Neuronal stem cell (in vitro differentiated cells): ENCODE measurements around the gene SOCS2.

Experiments used
- DNase-seq: peaks from one replicate; pipeline ENCODE4 v3.0.0-alpha.2; 2013; ENCODE audit warnings: low spot score
- H2AFZ ChIP-seq: one replicate; pipeline ENCODE4 v1.6.1; 2013; ENCODE audit warnings: mild to moderate bottlenecking, low read length, inconsistent platforms
- H2AK5ac ChIP-seq: 2 replicates; pipeline ENCODE4 v1.6.1; 2013; ENCODE audit warnings: low read depth, mild to moderate bottlenecking, inconsistent platforms, low read length, moderate library complexity, mixed read lengths
- H2BK120ac ChIP-seq: 2 replicates; pipeline ENCODE4 v1.6.1; 2013; ENCODE audit warnings: low read depth, mild to moderate bottlenecking, inconsistent platforms, low read length, moderate library complexity, mixed read lengths
- H2BK12ac ChIP-seq: one replicate; pipeline ENCODE4 v1.6.1; 2013; ENCODE audit warnings: low read length, inconsistent platforms
- H2BK15ac ChIP-seq: 2 replicates; pipeline ENCODE4 v1.6.1; 2013; ENCODE audit warnings: mild to moderate bottlenecking, low read length, inconsistent platforms, mixed read lengths
- H2BK5ac ChIP-seq: one replicate; pipeline ENCODE4 v1.6.1; 2013; ENCODE audit warnings: inconsistent platforms, mild to moderate bottlenecking, low read length, moderate library complexity
- H3K14ac ChIP-seq: one replicate; pipeline ENCODE4 v1.6.1; 2013; ENCODE audit warnings: low read length, inconsistent platforms
- H3K18ac ChIP-seq: 2 replicates; pipeline ENCODE4 v1.6.1; 2013; ENCODE audit warnings: low read length, inconsistent platforms
- H3K23ac ChIP-seq: 2 replicates; pipeline ENCODE4 v1.6.1; 2013; ENCODE audit warnings: low read depth, mild to moderate bottlenecking, mixed read lengths, low read length, inconsistent platforms; ENCODE audit not compliant: poor library complexity
- H3K27ac ChIP-seq: replicated peaks from 3 replicates; pipeline ENCODE4 v1.5.1; 2013; ENCODE audit warnings: low read length, inconsistent platforms
- H3K27me3 ChIP-seq, 3 experiments: 2 replicates each; pipeline ENCODE4 v1.6.1; 2013; ENCODE audit warnings: low read length in 3 of 3, mild to moderate bottlenecking in 2 of 3, inconsistent platforms in 1 of 3, low read depth in 1 of 3, mixed read lengths in 1 of 3, moderate library complexity in 1 of 3; ENCODE audit not compliant: control insufficient read depth in 3 of 3, insufficient read depth in 3 of 3
- H3K36me3 ChIP-seq, 2 donors: replicated peaks in 1 of 2; 2 replicates each; pipeline ENCODE4 v1.6.1; 2013; ENCODE audit warnings: low read length in 2 of 2; ENCODE audit not compliant: control insufficient read depth in 2 of 2, insufficient read depth in 2 of 2
- H3K4ac ChIP-seq: 2 replicates; pipeline ENCODE4 v1.6.1; 2013; ENCODE audit warnings: inconsistent platforms, mild to moderate bottlenecking, low read length, moderate library complexity
- H3K4me1 ChIP-seq, 2 donors: 1 replicate in 1 of 2; 2 replicates in 1 of 2; pipeline ENCODE4 v1.6.1; 2013; ENCODE audit warnings: low read length in 2 of 2, low read depth in 1 of 2; ENCODE audit not compliant: control insufficient read depth in 2 of 2, insufficient read depth in 1 of 2
- H3K4me2 ChIP-seq: one replicate; pipeline ENCODE4 v1.6.1; 2013; ENCODE audit warnings: mild to moderate bottlenecking, low read length, inconsistent platforms; ENCODE audit not compliant: insufficient read depth, poor library complexity, severe bottlenecking
- H3K4me3 ChIP-seq, 2 donors: 2 replicates each; pipeline ENCODE4 v1.5.1; 2013; ENCODE audit warnings: low read length in 2 of 2, mild to moderate bottlenecking in 2 of 2, inconsistent platforms in 1 of 2, moderate library complexity in 1 of 2
- H3K79me1 ChIP-seq: one replicate; pipeline ENCODE4 v1.6.1; 2013; ENCODE audit warnings: low read depth, mild to moderate bottlenecking, inconsistent platforms, low read length, moderate library complexity
- H3K9ac ChIP-seq: one replicate; pipeline ENCODE4 v1.6.1; 2013; ENCODE audit warnings: mild to moderate bottlenecking, low read depth, low read length, inconsistent platforms; ENCODE audit not compliant: poor library complexity
- H3K9me3 ChIP-seq, 2 donors: replicated peaks in 1 of 2; 2 replicates each; pipeline versions ENCODE3 to v1.6.1; 2013; ENCODE audit warnings: low read length in 2 of 2, mild to moderate bottlenecking in 2 of 2, inconsistent platforms in 1 of 2, low read depth in 1 of 2, mixed read lengths in 1 of 2, moderate library complexity in 1 of 2; ENCODE audit not compliant: control insufficient read depth in 2 of 2, insufficient read depth in 1 of 2
- H4K8ac ChIP-seq: one replicate; pipeline ENCODE4 v1.6.1; 2013; ENCODE audit warnings: low read depth, mild to moderate bottlenecking, inconsistent platforms, low read length, moderate library complexity
- H4K91ac ChIP-seq: one replicate; pipeline ENCODE4 v1.6.1; 2013; ENCODE audit warnings: low read length, low read depth, mild to moderate bottlenecking, inconsistent platforms; ENCODE audit not compliant: poor library complexity
- WGBS, 2 donors: extraction: QIAGEN DNeasy Blood & Tissue Kit; methylation state at CpG; one replicate each; pipeline ENCODE4 v1.1.7; 2013; ENCODE audit warnings: missing lambda C conversion rate in 2 of 2, mixed read lengths in 1 of 2; ENCODE audit not compliant: insufficient read length in 2 of 2, insufficient replicate concordance in 1 of 2; ENCODE audit errors: extremely low coverage in 2 of 2; 5-methylcytosine and 5-hydroxymethylcytosine counted together

Gene SOCS2

GRCh38 chr12:93581370-93581769 is 8.9 kb downstream of the SOCS2 start:
- Histone ChIP-seq H3K27me3 (no peaks in the 10 kb centered on the region), H3K4me2 (no peak overlapping the region), H3K4me3 (no peak overlapping the region), H2AK5ac (no peak overlapping the region), H3K27ac (no peak overlapping the region), H4K8ac (no peak overlapping the region), H3K14ac (no peak overlapping the region), H3K9ac (no peak overlapping the region), H3K9me3 (no peaks in the 10 kb centered on the region), H2AFZ (no peak overlapping the region), H4K91ac (no peak overlapping the region), H3K23ac (no peak overlapping the region), H2BK15ac (no peak overlapping the region), H2BK120ac (no peak overlapping the region), H2BK12ac (no peak overlapping the region), H3K4me1 (no peaks in the 10 kb centered on the region), H2BK5ac (no peak overlapping the region), H3K36me3 (peaks cover 0 to 39% of the 10 kb centered on the region in 2 donors), H3K18ac (no peak overlapping the region), H3K4ac (no peak overlapping the region), H3K79me1 (no peaks in the 10 kb centered on the region)
- no CpG with 5 or more reads among the region's 2 CpGs for WGBS, 2 donors
- no peak for DNase-seq

- Histone ChIP-seq H3K18ac (no peak overlapping the region), H4K91ac (no peak overlapping the region), H3K9ac (no peak overlapping the region), H3K23ac (no peak overlapping the region), H3K14ac (no peak overlapping the region), H4K8ac (no peak overlapping the region), H3K27ac (no peak overlapping the region), H3K4ac (no peak overlapping the region), H3K9me3 (no peaks in the 10 kb centered on the region), H2BK15ac (no peak overlapping the region), H3K36me3 (peaks cover 0 to 29% of the 10 kb centered on the region in 2 donors), H2AFZ (no peak overlapping the region), H3K4me3 (no peak overlapping the region), H3K4me2 (no peak overlapping the region), H2BK5ac (no peak overlapping the region), H3K79me1 (no peaks in the 10 kb centered on the region), H3K4me1 (no peaks in the 10 kb centered on the region), H2AK5ac (no peak overlapping the region), H2BK12ac (no peak overlapping the region), H2BK120ac (no peak overlapping the region), H3K27me3 (no peaks in the 10 kb centered on the region)
- no peak for DNase-seq
- no CpG with 5 or more reads among the region's 8 CpGs for WGBS, 2 donors
Observed at GRCh38 chr12:93582351-93582750, 9.9 kb downstream of the SOCS2 start.

- no peak overlapping the region for H3K4me3 ChIP-seq
- peaks cover 0 to 15% of the 10 kb centered on the region in 2 donors for H3K36me3 ChIP-seq
- H2BK5ac ChIP-seq, result no peak overlapping the region
- H3K9ac ChIP-seq, result no peak overlapping the region
- no peak overlapping the region for H2BK120ac ChIP-seq
- no peak overlapping the region for H2BK15ac ChIP-seq
- H4K91ac ChIP-seq, result no peak overlapping the region
- H3K18ac ChIP-seq, result no peak overlapping the region
- H4K8ac ChIP-seq, result no peak overlapping the region
- WGBS, 2 donors, result no CpG with 5 or more reads among the region's 5 CpGs
- DNase-seq, result no peak
- no peaks in the 10 kb centered on the region for H3K27me3 ChIP-seq
- H3K27ac ChIP-seq, result no peak overlapping the region
- H2BK12ac ChIP-seq, result no peak overlapping the region
- no peak overlapping the region for H2AK5ac ChIP-seq
- no peaks in the 10 kb centered on the region for H3K9me3 ChIP-seq
- H3K4ac ChIP-seq, result no peak overlapping the region
- no peak overlapping the region for H3K14ac ChIP-seq
- no peak overlapping the region for H2AFZ ChIP-seq
- no peaks in the 10 kb centered on the region for H3K79me1 ChIP-seq
- H3K4me1 ChIP-seq, result no peaks in the 10 kb centered on the region
- no peak overlapping the region for H3K4me2 ChIP-seq
- H3K23ac ChIP-seq, result no peak overlapping the region
Observed at GRCh38 chr12:93583627-93584392, 11.3 kb downstream of the SOCS2 start.

GRCh38 chr12:93585247-93585646 is 12.8 kb downstream of the SOCS2 start:
- no peak overlapping the region for H2BK5ac ChIP-seq
- no peaks in the 10 kb centered on the region for H3K79me1 ChIP-seq
- DNase-seq, result no peak
- no peak overlapping the region for H3K27ac ChIP-seq
- H3K4ac ChIP-seq, result no peak overlapping the region
- H3K14ac ChIP-seq, result no peak overlapping the region
- no peak overlapping the region for H2BK120ac ChIP-seq
- H3K36me3 ChIP-seq, result peaks cover 0 to 1% of the 10 kb centered on the region in 2 donors
- no peak overlapping the region for H3K4me2 ChIP-seq
- H2BK12ac ChIP-seq, result no peak overlapping the region
- WGBS, 2 donors, result no CpG with 5 or more reads among the region's 2 CpGs
- H3K9ac ChIP-seq, result no peak overlapping the region
- no peak overlapping the region for H4K8ac ChIP-seq
- H4K91ac ChIP-seq, result no peak overlapping the region
- H3K4me3 ChIP-seq, result no peak overlapping the region
- H2AFZ ChIP-seq, result no peak overlapping the region
- H2BK15ac ChIP-seq, result no peak overlapping the region
- H3K27me3 ChIP-seq, result no peaks in the 10 kb centered on the region
- no peaks in the 10 kb centered on the region for H3K4me1 ChIP-seq
- H2AK5ac ChIP-seq, result no peak overlapping the region
- no peak overlapping the region for H3K23ac ChIP-seq
- no peak overlapping the region for H3K18ac ChIP-seq
- no peaks in the 10 kb centered on the region for H3K9me3 ChIP-seq
